GM12873 (cell line): ENCODE data around the gene GABRD.

Experiments used
- CTCF ChIP-seq: IDR thresholded peaks from 2 replicates; pipeline ENCODE4 v1.5.1; 2012; ENCODE audit warnings: low read depth, mild to moderate bottlenecking, moderate library complexity, low read length, control low read depth; ENCODE audit not compliant: insufficient read depth; ENCODE audit errors: missing control alignments

GABRD gene

GRCh38 chr1:2001773-2002411, 17.3 kb upstream of the GABRD start:
- no peak for TF ChIP-seq CTCF

- no peak for TF ChIP-seq CTCF
Measured at GRCh38 chr1:2003541-2004131, 15.5 kb upstream of the GABRD start, which contains the start of gene CFAP74. Gene CFAP74, minus strand, starts transcription at chr1:2003786. Its CDS starts 12,830 bp downstream, at chr1:1990956.

- TF ChIP-seq CTCF, result no peak
Measured at GRCh38 chr1:2004856-2005255, 14.3 kb upstream of the GABRD start.

GRCh38 chr1:2009101-2010053, 9.8 kb upstream of the GABRD start:
- TF ChIP-seq CTCF, result no peak

GRCh38 chr1:2014181-2014580, 5.0 kb upstream of the GABRD start:
- no peak for TF ChIP-seq CTCF

GRCh38 chr1:2014741-2015735, 4.1 kb upstream of the GABRD start:
- no peak for TF ChIP-seq CTCF
